Lower lobe of right lung (tissue), 2 donors: Measurements from ENCODE around the gene CDK1. TPM values are rescaled to one million over a fixed set of nuclear protein-coding genes. Genes with fewer than 3 reads are reported as not detected.

ENCODE experiments used
- ATAC-seq, 2 donors: fragments of 200-7000 bp; cut with Tn5 transposase; one replicate each; pipeline ENCODE4 v1.9.1; 2020 to 2022; ENCODE audit warnings: mild to moderate bottlenecking in 2 of 2, moderate library complexity in 2 of 2
- DNase-seq: peaks from one replicate; pipeline ENCODE4 v3.0.0-alpha.2; 2020
- H3K27ac ChIP-seq: fragments of 200-600 bp; one replicate; pipeline ENCODE4 v1.8.0; 2022
- H3K27me3 ChIP-seq: fragments of 200-600 bp; one replicate; pipeline ENCODE4 v1.8.0; 2022; ENCODE audit warnings: low read depth
- H3K36me3 ChIP-seq: fragments of 200-600 bp; one replicate; pipeline ENCODE4 v1.8.0; 2022; ENCODE audit warnings: mild to moderate bottlenecking
- H3K4me1 ChIP-seq: fragments of 200-600 bp; one replicate; pipeline ENCODE4 v1.8.0; 2022
- H3K4me3 ChIP-seq: fragments of 200-600 bp; one replicate; pipeline ENCODE4 v1.8.0; 2022; ENCODE audit warnings: mild to moderate bottlenecking
- H3K9me3 ChIP-seq: fragments of 200-600 bp; one replicate; pipeline ENCODE4 v1.8.0; 2022
- CTCF ChIP-seq: fragments of 200-600 bp; IDR thresholded peaks from one replicate; pipeline ENCODE4 v1.8.0; 2022; ENCODE audit warnings: antibody characterized with exemption, mild to moderate bottlenecking
- intact Hi-C: fragments of 100-400 bp; cut with DNase I; formaldehyde crosslinking; loops from one replicate; pipeline ENCODE4 v1.11.0; 2022
- total RNA-seq: library from RNA; stranded (reverse); fragmentation: NEBNext Ultra II Directional; extraction: Animal tissue kit (Norgen Biotek cat#: 25700); gene quantifications from one replicate; pipeline ENCODE4 v1.2.1, GENCODE V29; 2021
- donor health status: DM: no; HTN: yes; CAD: no; lungs with severe emphysema.

The CDK1 gene
- total RNA-seq, 1 donor from 2014 or later, result 4.3 TPM

- H3K4me1 ChIP-seq, result peaks cover 19% of the 10 kb centered on the region
- TF ChIP-seq CTCF, result no peak
- no peak overlapping the region for H3K27ac ChIP-seq
- H3K27me3 ChIP-seq, result no peaks in the 10 kb centered on the region
- DNase-seq, result no peak
- H3K4me3 ChIP-seq, result no peak overlapping the region
- intact Hi-C loops, result no loop called here
- H3K36me3 ChIP-seq, result no peaks in the 10 kb centered on the region
- no peak for ATAC-seq
- no peaks in the 10 kb centered on the region for H3K9me3 ChIP-seq
Measured at GRCh38 chr10:60820093-60820754, 41.9 kb downstream of the CDK1 start.

GRCh38 chr10:60821656-60822055 is 43.4 kb downstream of the CDK1 start:
- ATAC-seq, result no peak
- Histone ChIP-seq H3K27ac (no peak overlapping the region), H3K27me3 (no peaks in the 10 kb centered on the region), H3K4me1 (peaks cover 16% of the 10 kb centered on the region), H3K4me3 (no peak overlapping the region), H3K36me3 (no peaks in the 10 kb centered on the region), H3K9me3 (no peaks in the 10 kb centered on the region)
- no peak for TF ChIP-seq CTCF
- DNase-seq, result no peak
- intact Hi-C loops, result no loop called here

- DNase-seq (no peak), ATAC-seq (no peak)
- Histone ChIP-seq H3K36me3 (no peaks in the 10 kb centered on the region), H3K9me3 (no peaks in the 10 kb centered on the region), H3K4me1 (peaks cover 15% of the 10 kb centered on the region), H3K4me3 (no peak overlapping the region), H3K27me3 (no peaks in the 10 kb centered on the region), H3K27ac (no peak overlapping the region)
- TF ChIP-seq CTCF, result no peak
- intact Hi-C loops, result no loop called here
Measured at GRCh38 chr10:60822809-60823208, 44.5 kb downstream of the CDK1 start.

GRCh38 chr10:60823324-60823723 is 45.0 kb downstream of the CDK1 start:
- ATAC-seq (no peak), DNase-seq (no peak)
- no peaks in the 10 kb centered on the region for H3K27me3 ChIP-seq
- intact Hi-C loops, result no loop called here
- H3K4me3 ChIP-seq, result no peak overlapping the region
- TF ChIP-seq CTCF, result no peak
- H3K27ac ChIP-seq, result no peak overlapping the region
- H3K36me3 ChIP-seq, result no peaks in the 10 kb centered on the region
- peaks cover 19% of the 10 kb centered on the region for H3K4me1 ChIP-seq
- H3K9me3 ChIP-seq, result no peaks in the 10 kb centered on the region

- no peak for ATAC-seq
- no peak for TF ChIP-seq CTCF
Measured at GRCh38 chr10:60825520-60825919, 47.2 kb downstream of the CDK1 start.

More at GRCh38 chr10:60825520-60825919, 47.2 kb downstream of the CDK1 start:
- no peak overlapping the region for H3K4me3 ChIP-seq
- H3K9me3 ChIP-seq, result no peaks in the 10 kb centered on the region
- H3K4me1 ChIP-seq, result peaks cover 28% of the 10 kb centered on the region
- DNase-seq, result no peak
- H3K36me3 ChIP-seq, result no peaks in the 10 kb centered on the region
- H3K27ac ChIP-seq, result no peak overlapping the region
- intact Hi-C loops, result no loop called here
- no peaks in the 10 kb centered on the region for H3K27me3 ChIP-seq
